HG03159 (cell line): Measurements from ENCODE around the gene MTUS2.
"Not testable (repeated sequence)": the region's sequence is repeated elsewhere in the genome, so short reads cannot be mapped to it uniquely, and the experiment has no call there.

Experiments
- ATAC-seq: cut with Tn5 transposase; IDR thresholded peaks from one replicate; pipeline ENCODE4 v1.9.1; 2021; ENCODE audit warnings: mild to moderate bottlenecking, moderate library complexity; ENCODE audit not compliant: unreplicated experiment

Gene MTUS2

DNA sequence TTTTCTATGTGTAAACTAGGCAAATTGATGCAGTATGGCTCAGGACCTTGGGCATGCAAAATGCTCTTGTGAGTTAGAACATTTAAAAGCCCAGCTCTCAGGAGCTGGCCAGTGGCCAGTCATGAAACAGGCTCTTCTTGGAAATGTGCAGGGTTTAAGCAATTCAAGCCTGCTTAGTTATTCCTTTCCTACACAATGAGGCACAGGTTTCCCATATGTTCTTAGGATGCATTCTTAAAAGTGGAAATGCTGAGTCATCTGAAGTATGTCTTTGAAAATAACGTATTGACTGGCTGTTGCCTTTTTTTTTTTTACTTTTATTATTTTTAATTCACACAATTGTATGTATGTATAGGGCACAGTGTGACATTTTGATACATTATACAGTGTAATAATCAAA, 474.7 kb downstream of the MTUS2 start:
- no peak for ATAC-seq

DNA sequence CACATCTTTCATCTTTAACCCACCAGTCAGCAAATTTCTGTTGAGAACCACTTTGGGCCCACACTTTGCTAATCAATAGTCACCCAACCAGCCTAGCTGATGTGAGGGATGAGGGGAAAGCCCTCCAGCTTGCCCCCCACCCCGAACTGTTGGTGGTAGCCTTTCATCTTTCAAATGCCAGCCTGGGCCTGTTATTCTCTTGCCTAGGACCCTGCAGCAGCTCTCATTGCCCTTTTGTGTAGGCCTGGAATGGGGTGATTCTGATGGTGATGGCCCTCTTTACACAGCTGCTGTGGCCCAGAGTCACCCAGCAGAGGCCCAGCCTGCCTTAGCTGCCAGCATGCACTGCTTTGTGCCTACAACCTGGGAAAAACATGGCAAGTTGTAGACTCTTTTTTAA, 480.9 kb downstream of the MTUS2 start:
- ATAC-seq = no peak

DNA sequence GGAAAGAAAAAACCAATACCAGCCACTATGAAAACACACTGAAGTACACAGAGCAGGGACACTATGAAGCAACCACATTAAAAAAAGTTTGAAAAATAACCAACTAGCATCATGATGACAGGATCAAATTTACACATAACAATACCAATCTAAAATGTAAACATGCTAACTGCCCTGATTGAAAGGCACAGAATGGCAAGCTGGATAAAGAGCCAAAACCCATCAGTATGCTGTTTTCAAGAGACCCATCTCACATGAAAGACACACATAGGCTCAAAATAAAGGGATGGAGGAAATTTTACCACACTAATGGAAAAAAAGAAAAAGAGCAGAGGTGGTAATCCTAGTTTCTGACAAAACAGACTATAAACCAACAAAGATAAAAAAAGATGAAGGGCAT, 484.0 kb downstream of the MTUS2 start:
- no peak for ATAC-seq

DNA sequence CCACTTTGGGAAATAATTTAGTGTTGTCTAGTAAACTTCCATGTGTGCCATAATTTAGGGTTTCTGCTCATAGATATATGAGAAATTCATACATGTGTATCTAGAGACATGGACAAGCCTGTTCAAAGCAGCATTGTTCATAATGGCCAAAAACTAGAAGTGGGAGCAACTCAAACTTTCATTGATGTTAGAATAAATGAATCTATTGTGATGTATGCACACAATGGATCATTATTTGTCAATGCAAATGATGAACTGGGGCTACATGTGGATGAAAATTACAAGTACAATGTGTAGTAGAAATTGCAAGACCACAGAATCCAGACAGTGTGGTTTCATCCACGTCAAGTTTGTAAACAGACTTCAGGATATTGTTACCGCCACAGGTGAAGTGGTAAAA, 490.7 kb downstream of the MTUS2 start:
- ATAC-seq = no peak

DNA sequence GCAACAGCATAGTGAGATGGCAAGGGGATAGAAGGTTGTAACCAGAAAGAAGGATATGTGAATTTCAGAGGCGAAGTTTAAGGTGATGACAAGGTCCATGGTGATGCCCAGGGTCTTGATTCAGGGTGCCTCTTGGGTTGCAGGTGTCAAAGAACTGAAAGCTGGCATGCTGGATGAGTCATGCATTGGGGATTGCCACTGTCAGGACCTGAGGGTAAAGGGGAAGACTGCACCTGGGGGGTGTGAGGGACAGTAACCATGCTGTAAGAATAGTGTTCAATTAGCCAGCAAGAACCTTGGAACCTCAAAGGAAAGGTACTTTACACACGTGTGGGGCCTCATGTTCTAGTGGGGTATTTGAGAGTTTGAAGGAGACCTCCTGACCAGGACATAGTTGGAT, 495.7 kb downstream of the MTUS2 start:
- ATAC-seq = no peak

DNA sequence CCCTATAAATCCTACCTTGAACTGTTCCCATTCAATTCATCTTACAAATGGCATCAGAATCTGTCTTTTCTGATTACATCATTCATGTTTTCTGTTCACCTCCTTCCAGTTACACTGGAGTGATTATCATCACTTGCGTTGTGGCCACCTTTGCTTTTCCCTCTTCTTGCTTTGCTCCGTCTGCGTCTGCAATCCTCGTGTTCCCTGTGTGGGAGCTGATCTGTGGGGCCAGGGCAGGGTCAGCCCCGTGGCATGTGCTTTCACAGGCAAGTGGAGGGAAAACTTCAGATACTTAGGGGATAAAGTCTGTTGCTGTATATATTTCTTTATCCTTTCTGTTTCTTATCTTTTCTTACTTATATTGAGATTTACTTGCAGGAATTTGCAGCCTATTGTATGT, 497.7 kb downstream of the MTUS2 start:
- ATAC-seq = no peak

DNA sequence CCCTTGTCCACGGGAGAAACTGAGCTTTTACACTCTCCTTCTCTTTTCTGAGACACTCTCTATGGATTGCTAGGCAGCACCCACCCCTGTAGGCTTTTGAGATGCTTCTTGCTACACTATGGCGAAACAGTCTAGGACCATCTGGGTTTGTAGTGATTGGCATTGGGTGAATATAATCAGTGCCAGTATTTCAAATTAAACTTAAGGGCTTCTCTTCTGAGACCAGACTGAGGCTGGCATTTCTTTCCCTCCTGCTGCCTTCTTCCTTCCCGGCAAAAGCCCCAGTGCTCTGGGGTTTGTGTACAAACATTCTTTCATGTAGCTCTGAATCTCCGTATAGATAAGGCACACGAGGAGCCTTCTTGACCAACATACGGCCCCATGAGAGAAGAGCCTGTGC, 498.6 kb downstream of the MTUS2 start:
- no peak for ATAC-seq

DNA sequence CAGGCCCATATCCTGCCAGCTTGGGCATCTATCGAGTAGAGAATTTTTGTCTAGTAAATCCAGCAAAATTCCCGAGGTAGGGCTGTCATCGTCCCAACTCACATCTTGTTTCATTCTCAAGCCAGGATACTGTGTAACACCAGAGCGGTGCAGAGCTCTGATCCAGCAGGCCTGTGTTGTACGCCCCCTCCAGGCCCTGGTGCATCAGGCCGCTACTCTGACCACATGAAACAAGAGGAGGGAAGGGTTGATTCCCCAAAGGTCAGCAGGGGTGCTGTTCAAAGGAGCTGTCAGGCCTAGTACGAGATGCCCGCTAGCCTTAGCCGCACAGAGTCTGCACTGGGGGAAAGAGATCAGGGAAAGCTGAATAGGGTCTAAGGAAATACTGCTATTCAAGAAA, 499.3 kb downstream of the MTUS2 start:
- no peak for ATAC-seq

DNA sequence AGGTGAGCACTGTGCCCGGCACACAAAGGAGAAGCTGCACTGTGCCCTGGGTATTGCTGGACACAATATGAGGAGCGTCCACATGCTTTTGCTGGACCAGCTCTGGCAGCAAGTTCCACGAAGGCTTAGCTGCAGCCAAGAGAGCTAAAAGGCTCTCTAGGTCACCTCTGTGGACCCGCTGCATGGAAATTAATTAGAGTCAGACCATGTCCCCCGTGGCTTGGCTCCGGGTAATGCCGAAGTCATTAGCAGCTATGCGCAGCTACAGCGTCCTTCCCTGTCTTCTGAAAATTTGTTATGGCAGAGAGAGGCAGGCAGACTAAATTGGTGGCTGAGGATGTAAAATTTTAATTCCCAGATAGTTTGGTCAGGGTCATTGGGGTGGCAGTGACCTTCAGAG, 503.8 kb downstream of the MTUS2 start:
- no peak for ATAC-seq

DNA sequence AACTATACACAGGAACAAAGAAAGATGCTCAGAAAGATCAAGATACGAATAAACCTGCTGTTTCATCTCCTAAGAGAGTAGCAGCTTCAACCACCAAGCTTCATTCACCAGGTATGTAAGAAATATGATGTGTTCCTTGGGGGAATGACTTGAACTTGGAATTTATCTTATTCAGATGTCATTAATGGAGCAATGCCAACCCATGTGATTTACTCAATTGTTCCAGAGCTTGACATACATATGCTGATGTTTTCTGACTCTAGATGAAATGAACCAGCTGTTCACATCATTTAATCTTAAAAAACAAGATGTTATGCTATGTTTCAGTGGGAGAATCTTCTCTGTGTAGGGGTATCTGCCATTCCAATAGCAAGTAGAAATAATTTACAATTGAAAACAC, 504.5 kb downstream of the MTUS2 start:
- ATAC-seq = no peak

DNA sequence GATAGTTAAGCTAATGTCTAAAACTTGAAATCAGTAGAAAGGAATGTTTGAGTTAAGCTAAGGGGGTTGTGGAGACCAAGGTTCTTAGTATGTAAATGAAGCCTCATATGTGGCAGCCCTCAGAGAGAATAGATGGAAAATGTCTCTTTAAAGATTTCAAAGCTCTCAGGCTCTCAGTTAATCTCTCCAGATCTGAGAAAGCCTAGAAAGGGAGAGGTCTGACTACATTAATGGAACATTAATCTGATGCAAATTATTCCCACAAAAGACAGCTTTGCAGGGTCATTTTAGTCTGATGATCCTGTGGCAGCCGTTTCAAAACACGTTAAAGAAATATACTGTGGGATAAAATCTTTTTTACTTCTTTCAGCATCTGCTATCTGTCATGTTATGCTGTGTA, 508.4 kb downstream of the MTUS2 start:
- no peak for ATAC-seq

DNA sequence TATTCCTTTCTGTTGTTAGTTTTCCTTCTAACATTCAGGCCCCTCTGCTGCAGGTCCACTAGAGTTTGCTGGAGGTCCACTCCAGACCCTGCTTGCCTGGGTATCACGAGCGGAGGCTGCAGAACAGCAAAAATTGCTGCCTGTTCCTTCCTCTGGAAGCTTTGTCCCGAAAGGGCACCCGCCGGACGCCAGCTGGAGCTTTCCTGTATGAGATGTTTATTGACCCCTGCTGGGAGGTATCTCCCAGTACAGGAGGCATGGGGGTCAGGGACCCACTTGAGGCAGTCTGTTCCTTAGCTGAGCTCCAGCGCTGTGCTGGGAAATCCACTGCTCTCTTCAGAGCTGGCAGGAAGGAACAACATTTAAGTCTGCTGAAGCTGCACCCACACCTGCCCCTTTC, 516.2 kb downstream of the MTUS2 start:
- ATAC-seq = no peak

DNA sequence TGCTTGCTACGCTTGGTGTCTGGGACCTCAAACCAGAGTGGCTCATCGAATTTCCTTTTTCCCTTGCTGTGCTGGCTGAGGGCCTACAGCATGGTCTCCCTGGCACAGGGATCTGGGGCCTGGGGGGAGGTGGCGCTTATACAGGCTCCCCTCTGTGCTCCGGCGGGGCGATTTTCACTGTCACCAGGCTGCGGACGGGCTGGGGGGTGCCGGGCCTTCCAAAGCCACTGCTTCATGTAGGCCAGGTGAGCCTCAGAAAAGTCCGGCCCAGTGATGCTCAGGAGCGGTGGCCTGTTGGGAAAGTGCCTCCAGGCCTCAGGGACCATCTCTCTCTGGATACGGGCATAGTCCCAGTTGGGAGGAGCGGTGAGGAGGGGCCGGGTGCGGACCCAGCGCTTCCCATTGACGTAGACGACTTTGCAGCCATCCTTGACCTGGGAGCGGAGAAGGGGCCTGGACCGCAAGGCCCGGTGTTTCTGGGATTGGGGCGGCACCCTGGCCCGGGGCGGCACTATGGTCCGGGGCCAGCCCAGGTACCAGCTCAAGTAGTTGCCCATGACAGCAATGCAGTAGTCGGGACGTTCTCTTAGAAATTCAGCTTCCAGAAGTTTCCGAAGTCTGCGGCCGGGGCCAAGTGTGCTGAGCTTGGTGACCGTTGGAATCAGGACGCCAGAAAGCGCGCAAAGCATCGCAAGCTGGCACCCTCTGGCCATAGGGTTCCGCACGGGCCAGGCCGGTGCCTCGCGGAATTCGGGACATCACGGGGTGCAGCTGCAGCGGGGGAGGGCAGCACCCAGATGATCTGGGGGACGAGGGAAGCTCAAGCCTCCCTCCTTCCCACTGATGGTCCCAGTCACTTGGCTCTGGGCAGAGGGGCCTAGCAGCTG, 519.5 kb downstream of the MTUS2 start:
- no peak for ATAC-seq

DNA sequence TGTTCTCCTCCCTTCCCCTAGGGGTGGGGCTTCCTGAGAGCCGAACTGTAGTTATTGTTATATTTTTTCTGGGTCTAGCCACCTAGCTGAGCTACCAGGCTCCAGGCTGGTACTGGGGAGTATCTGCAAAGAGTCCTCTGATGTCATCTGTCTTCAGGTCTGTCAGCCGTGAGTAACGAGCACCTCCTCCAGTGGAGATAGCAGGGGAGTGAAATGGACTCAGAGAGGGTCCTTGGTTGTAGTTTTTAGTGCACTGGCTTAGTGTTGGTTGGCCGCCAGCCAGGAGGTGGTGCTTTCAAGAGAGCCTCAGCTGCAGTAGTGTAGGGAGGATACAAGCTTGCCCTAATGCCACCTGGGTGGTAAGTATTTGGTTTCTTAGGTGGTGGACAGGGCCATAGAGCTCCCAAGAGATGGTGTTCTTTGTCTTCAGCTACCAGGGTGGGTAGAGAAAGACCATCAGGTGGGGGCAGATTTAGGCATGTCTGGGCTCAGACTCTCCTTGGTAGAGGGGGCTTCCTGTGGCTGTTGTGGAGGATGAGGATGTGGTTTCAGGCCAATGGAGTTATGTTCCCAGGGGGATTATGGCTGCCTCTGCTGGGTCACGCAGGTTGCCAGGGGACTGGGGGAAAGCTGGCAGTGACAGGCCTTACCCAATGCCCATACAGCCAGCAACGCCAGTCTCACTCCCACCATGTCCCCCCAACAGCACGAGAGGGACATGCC, 525.9 kb downstream of the MTUS2 start:
- ATAC-seq = not testable (repeated sequence)

DNA sequence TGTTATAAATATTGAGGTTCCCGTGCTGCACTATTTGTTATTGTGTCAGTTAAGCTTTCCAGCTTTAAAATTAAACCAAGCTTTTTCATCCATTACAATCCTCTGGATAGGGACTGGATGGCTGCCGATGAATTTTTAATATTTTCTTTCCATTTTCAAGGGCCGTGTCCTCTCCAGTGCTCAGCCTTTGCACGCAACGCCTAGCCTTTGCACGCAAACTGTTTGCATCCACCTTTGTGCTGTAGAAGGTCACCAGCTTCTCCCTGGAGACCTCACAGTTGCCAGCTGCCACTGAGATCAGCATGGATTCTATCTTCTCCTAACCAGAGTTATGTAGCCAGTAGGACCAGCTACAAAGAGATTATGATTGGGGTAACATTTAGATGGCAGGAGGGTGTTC, 534.9 kb downstream of the MTUS2 start:
- no peak for ATAC-seq

DNA sequence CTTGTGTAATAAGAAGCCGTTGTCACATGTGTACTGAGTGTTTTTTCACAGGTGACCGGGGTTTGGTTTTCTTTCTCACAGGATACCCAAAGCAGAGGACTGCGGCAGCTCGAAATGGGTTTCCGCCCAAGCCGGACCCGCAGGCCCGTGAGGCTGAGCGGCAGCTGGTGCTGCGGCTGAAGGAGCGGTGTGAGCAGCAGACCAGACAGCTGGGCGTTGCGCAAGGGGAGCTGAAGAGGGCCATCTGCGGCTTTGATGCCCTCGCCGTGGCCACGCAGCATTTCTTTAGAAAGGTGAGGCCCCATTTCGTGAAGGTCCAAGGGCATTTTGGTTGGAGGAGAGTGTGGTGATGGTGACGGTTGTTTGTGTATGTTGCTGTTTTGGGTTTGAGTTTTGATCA, 539.0 kb downstream of the MTUS2 start:
- ATAC-seq = no peak

DNA sequence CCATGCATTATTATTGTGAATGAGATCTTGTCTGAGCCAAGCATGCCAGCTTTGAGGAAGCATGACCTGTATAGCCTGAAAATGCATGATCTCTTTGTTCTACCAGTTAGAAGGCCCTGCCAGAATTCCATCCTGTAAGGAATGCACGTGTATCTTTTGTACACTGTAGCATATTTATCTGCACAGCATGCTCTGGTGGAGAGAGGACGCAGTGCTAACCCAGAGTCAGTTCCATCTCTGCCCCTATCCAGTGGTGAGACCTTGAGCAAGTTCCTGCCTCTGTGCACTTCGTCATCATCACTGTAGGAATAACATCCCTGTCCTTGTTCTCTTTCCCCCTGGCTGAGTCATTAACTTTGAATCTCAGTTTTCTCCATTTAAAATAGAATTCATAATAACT, 541.6 kb downstream of the MTUS2 start:
- no peak for ATAC-seq

DNA sequence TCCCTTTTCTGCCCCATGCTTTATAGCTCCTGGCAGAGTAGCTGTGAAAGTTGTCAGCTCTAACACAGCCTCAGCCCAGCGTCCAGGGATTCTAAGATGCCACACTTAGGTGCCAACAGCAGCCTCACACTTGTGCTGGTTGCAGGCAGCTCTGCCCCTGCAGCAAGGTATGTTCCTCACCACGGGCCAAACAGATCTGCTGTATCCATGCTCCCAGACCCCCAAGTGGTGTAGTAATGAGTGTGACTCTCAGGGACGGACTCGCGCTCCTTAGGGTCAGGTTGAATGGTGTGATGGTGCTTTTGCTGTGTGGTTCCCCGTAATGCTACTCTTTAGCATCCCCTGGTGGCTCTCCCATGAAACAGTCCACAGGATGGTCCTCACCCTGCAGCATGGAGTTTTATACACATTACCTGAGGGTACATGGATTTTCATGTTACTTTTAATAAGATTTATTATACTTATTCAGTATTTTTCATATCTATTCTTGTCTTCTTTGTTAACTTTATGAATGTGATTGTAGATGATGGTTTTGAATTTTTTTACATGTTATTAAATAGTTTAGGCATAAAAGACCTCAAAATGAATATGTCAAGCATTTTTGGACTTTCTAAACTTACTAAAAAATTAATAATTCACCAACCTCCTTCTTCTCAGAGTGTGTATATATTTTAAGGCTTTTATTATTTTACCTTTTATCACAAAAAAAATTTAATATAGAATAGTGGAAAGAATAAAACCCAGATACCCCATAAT, 542.9 kb downstream of the MTUS2 start:
- peak; percentile 95 for ATAC-seq

DNA sequence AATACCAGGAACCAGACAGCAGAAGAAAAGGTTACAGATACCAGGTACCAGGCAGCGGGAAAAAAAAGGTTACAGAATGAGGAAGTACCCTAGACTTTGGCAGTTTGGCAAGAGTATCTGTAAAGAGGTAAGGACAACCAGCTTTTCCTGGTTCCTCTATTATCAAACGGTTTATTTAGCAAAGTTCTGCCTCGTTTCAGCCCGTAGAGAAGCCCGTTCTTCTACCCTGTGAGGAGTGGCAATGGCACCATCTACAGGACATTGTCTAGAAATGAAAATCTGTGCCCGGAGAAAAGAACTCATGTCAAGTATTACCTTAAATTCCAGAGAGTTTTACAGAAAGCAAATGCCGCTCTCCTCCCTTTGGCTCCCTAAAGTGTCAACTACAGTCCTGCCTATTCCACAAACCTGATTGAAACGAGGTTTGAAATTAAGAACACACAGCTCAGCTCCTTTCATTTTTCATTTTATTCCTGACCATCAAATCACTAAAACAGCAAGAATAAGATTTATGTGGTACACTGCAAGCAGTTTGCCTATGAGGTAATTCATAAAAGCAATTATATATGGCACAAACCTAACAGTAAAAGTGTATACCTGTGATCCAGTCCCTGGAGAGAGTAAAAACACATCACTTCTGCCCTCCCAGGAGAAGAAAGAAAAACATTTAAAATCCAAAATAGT, 549.1 kb downstream of the MTUS2 start:
- ATAC-seq = peak; percentile 48

DNA sequence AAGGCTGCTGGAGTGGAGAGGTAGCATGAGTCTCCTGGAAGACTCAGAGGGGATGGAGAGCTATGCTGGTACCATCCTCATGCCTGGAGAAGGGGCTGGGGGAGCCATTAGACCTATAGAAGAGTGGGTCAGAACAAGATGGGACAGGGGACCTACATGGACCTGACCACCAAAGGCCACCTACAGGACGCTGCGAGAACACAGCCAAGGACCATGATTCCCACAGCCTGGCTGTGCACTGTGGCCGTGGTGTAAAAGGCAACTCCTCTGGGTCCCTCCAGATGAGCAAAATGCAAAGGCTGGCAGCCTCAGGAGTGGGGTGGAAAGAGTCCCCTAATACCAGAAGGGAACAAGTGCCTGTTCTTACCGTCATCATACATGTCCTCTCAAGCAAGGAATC, 559.1 kb downstream of the MTUS2 start:
- no peak for ATAC-seq

DNA sequence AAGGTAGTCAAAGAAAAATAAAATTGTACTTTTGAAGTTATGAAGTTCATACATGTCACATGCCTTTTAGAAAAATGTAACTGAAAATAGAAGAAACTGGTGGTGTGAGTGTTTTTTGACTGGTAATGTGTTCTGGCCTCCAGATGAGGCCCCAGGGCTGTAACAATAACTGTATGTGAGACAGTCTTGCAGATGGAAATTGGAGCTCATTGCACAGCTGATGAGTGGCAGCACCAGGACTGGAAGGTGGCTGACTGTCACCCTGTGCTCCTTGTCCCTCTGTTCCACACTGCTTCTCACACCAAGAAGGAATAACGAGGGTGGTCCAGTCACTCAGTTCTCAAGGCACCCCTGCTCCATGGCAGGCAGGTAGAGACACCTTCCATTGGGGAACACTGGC, 559.7 kb downstream of the MTUS2 start:
- ATAC-seq = no peak
